Right cardiac atrium (tissue), 5 donors: ENCODE results near the gene SIT1. TPM values are rescaled to one million over a fixed set of nuclear protein-coding genes. Genes with fewer than 3 reads are reported as not detected.

ENCODE experiments used
- ATAC-seq, 2 donors: fragments of 200-7000 bp; cut with Tn5 transposase; one replicate each; pipeline versions ENCODE4 v1.8.0 to v1.9.1; 2020; ENCODE audit warnings: moderate library complexity in 2 of 2, mild to moderate bottlenecking in 1 of 2
- DNase-seq, 3 donors: peaks; one replicate each; pipeline ENCODE4 v3.0.0-alpha.2; 2020
- H3K27ac ChIP-seq: one replicate; pipeline ENCODE4 v1.5.1; 2013; ENCODE audit warnings: mild to moderate bottlenecking, low read length, control low read depth, moderate library complexity
- H3K27me3 ChIP-seq: one replicate; pipeline ENCODE4 v1.6.1; 2013; ENCODE audit not compliant: control insufficient read depth, insufficient read depth
- H3K4me1 ChIP-seq: one replicate; pipeline ENCODE4 v1.6.1; 2013; ENCODE audit warnings: low read length; ENCODE audit not compliant: control insufficient read depth, insufficient read depth
- H3K4me3 ChIP-seq: one replicate; pipeline ENCODE4 v1.5.1; 2013; ENCODE audit warnings: low read length, control low read depth
- H3K9me3 ChIP-seq: one replicate; pipeline ENCODE4 v1.6.1; 2013; ENCODE audit warnings: low read length; ENCODE audit not compliant: control insufficient read depth
- WGBS: extraction: QIAGEN DNeasy Blood & Tissue Kit; methylation state at CpG from one replicate; pipeline ENCODE4 v1.1.7; 2013; 5-methylcytosine and 5-hydroxymethylcytosine counted together
- intact Hi-C, 4 donors: fragments of 100-400 bp; cut with DNase I; formaldehyde crosslinking; loops; one replicate each; pipeline versions ENCODE4 v1.11.0 to v1.14.0; 2022 to 2023
- polyA plus RNA-seq: library from polyadenylated mRNA; stranded (reverse); fragments of 200-250 nt; gene quantifications from one replicate; pipeline ENCODE4 v1.2.3, GENCODE V29; 2013
- total RNA-seq, 4 donors: library from RNA; stranded (reverse); fragmentation: NEBNext Ultra II Directional; extraction: Animal tissue kit (Norgen Biotek cat#: 25700); gene quantifications; one replicate each; pipeline ENCODE4 v1.2.1, GENCODE V29; 2021
- donor health status: healthy with polysubstance abuse.
- donor health status: DM: no; HTN: yes; CAD: no.
- donor health status: DM: no; HTN: no; CAD: no.
- donor health status: DM: no; HTN: yes; CAD: no; lungs with severe emphysema.
- donor health status: DM: yes; HTN: yes; CAD: no.

SIT1 gene
- total and polyA plus RNA-seq, 5 donors = 0.14 to 1.5 (median 0.26) TPM; not detected in 2

GRCh38 chr9:35689542-35690293 lies 39.0 kb upstream of the SIT1 start, which contains the start of gene TPM2:
Gene TPM2, minus strand, starts transcription at chr9:35689925. Its CDS starts 108 bp downstream, at chr9:35689817.
- H3K4me1 ChIP-seq = peaks cover 2% of the 10 kb centered on the region
- WGBS = 10% methylated on average over 61 of the region's 61 CpGs

GRCh38 chr9:35688558-35689541 lies 38.1 kb upstream of the SIT1 start:
- 41% methylated on average over 12 of the region's 12 CpGs for WGBS
- no peaks in the 10 kb centered on the region for H3K27me3 ChIP-seq

More at GRCh38 chr9:35689542-35690293, 39.0 kb upstream of the SIT1 start, which contains the start of gene TPM2:
- peak; percentile 84 to 93 (median 92) for DNase-seq
- H3K4me3 ChIP-seq = peak within 1 kb of the TSS; percentile 70
- intact Hi-C loops = loop anchor here in 1 of 4 donors (5.0 kb wide), 1 partner anchor 38 kb away; no protein-coding TSS in a partner anchor
- H3K27me3 ChIP-seq = no peaks in the 10 kb centered on the region
- peak; percentile 81 to 84 for ATAC-seq
- H3K27ac ChIP-seq = peak within 1 kb of the TSS; percentile 93
- H3K9me3 ChIP-seq = no peaks in the 10 kb centered on the region

GRCh38 chr9:35687972-35688557 lies 37.3 kb upstream of the SIT1 start:
- 59% methylated on average over 2 of the region's 2 CpGs for WGBS
- peaks cover 2% of the 10 kb centered on the region for H3K4me1 ChIP-seq
- H3K9me3 ChIP-seq = no peaks in the 10 kb centered on the region
- peak overlapping the region; percentile 70 for H3K4me3 ChIP-seq
- DNase-seq (peak in 1 of 3 donors; percentile 58), ATAC-seq (no peak)
- intact Hi-C loops = no loop called here
- no peaks in the 10 kb centered on the region for H3K27me3 ChIP-seq
- H3K27ac ChIP-seq = peak overlapping the region; percentile 76

More at GRCh38 chr9:35688558-35689541, 38.1 kb upstream of the SIT1 start:
- peaks cover 2% of the 10 kb centered on the region for H3K4me1 ChIP-seq
- peak overlapping the region; percentile 70 for H3K4me3 ChIP-seq
- H3K27ac ChIP-seq = peak overlapping the region; percentile 77
- intact Hi-C loops = no loop called here
- ATAC-seq (no peak), DNase-seq (peak in 1 of 3 donors; percentile 44)
- H3K9me3 ChIP-seq = no peaks in the 10 kb centered on the region

GRCh38 chr9:35687306-35687705 lies 36.6 kb upstream of the SIT1 start:
- Histone ChIP-seq H3K27me3 (no peaks in the 10 kb centered on the region), H3K9me3 (no peaks in the 10 kb centered on the region), H3K4me3 (peak overlapping the region; percentile 70), H3K4me1 (peaks cover 2% of the 10 kb centered on the region), H3K27ac (peak overlapping the region; percentile 76)
- DNase-seq (peak in 1 of 3 donors; percentile 14), ATAC-seq (no peak)
- WGBS = 54% methylated on average over 2 of the region's 2 CpGs
- intact Hi-C loops = no loop called here

- H3K4me1 ChIP-seq = peaks cover 2% of the 10 kb centered on the region
- no peak for ATAC-seq
These were observed 35.8 kb upstream of the SIT1 start for GRCh38 chr9:35686222-35687203.

GRCh38 chr9:35685506-35685905 lies 34.8 kb upstream of the SIT1 start:
- Histone ChIP-seq H3K27ac (no peak overlapping the region), H3K4me3 (no peak overlapping the region), H3K27me3 (no peaks in the 10 kb centered on the region), H3K4me1 (peaks cover 2% of the 10 kb centered on the region), H3K9me3 (no peaks in the 10 kb centered on the region)
- ATAC-seq (no peak), DNase-seq (peak in 1 of 3 donors; percentile 52)
- 66% methylated on average over 13 of the region's 13 CpGs for WGBS
- intact Hi-C loops = no loop called here

More at GRCh38 chr9:35686222-35687203, 35.8 kb upstream of the SIT1 start:
- peak in 1 of 3 donors; percentile 82 for DNase-seq
- intact Hi-C loops = no loop called here
- peak overlapping the region; percentile 6 for H3K27ac ChIP-seq
- 44% methylated on average over 11 of the region's 11 CpGs for WGBS
- H3K4me3 ChIP-seq = peak overlapping the region; percentile 70
- no peaks in the 10 kb centered on the region for H3K9me3 ChIP-seq
- no peaks in the 10 kb centered on the region for H3K27me3 ChIP-seq

GRCh38 chr9:35684921-35685320 lies 34.2 kb upstream of the SIT1 start:
- ATAC-seq (no peak), DNase-seq (peak in 1 of 3 donors; percentile 44)
- H3K4me3 ChIP-seq = no peak overlapping the region
- H3K27me3 ChIP-seq = no peaks in the 10 kb centered on the region
- WGBS = 90% methylated on average over 10 of the region's 10 CpGs
- H3K27ac ChIP-seq = peak overlapping the region; percentile 28
- H3K9me3 ChIP-seq = no peaks in the 10 kb centered on the region
- peaks cover 2% of the 10 kb centered on the region for H3K4me1 ChIP-seq
- intact Hi-C loops = no loop called here

- ATAC-seq (no peak), DNase-seq (no peak)
- Histone ChIP-seq H3K27me3 (no peaks in the 10 kb centered on the region), H3K4me3 (no peak overlapping the region), H3K27ac (no peak overlapping the region), H3K9me3 (no peaks in the 10 kb centered on the region), H3K4me1 (peaks cover 2% of the 10 kb centered on the region)
- WGBS = 55% methylated on average over 2 of the region's 2 CpGs
- intact Hi-C loops = no loop called here
These were observed 32.6 kb upstream of the SIT1 start for GRCh38 chr9:35683323-35683722.

GRCh38 chr9:35682520-35683315 lies 32.0 kb upstream of the SIT1 start:
- ATAC-seq = no peak
- H3K27ac ChIP-seq = no peak overlapping the region
- no peak overlapping the region for H3K4me3 ChIP-seq
- intact Hi-C loops = no loop called here
- peak in 1 of 3 donors; percentile 18 for DNase-seq
- no peaks in the 10 kb centered on the region for H3K27me3 ChIP-seq
- peaks cover 2% of the 10 kb centered on the region for H3K4me1 ChIP-seq
- 82% methylated on average over 10 of the region's 10 CpGs for WGBS
- no peaks in the 10 kb centered on the region for H3K9me3 ChIP-seq
